HepG2 (cell line): ENCODE measurements around the gene PRUNE1. TPM values are rescaled to one million over a fixed set of nuclear protein-coding genes. Genes with fewer than 3 reads are reported as not detected.

Experiments
- ARNT2 ChIP-seq: sonication (generic); formaldehyde crosslinking; IDR thresholded peaks from 2 replicates; pipeline ENCODE4 v1.8.0; 2022; ENCODE audit warnings: mild to moderate bottlenecking, low read depth, missing genetic modification reagents, moderate library complexity
- BRCA1 ChIP-seq: sonication (generic); formaldehyde crosslinking; IDR thresholded peaks from 2 replicates; pipeline ENCODE4 v1.4.0; 2020; ENCODE audit warnings: missing genetic modification reagents
- ELF3 ChIP-seq: IDR thresholded peaks from 2 replicates; pipeline ENCODE4 v1.6.1; 2016; ENCODE audit warnings: missing genetic modification reagents, missing compliant biosample characterization
- GABPA ChIP-seq, 2 experiments: IDR thresholded peaks; 2 replicates each; pipeline ENCODE4 v1.6.1; 2011 to 2016; ENCODE audit warnings: low read depth in 2 of 2, low read length in 1 of 2, missing biosample characterization in 1 of 2, missing genetic modification characterization in 1 of 2
- GATAD2A ChIP-seq: IDR thresholded peaks from 2 replicates; pipeline ENCODE4 v1.6.1; 2016
- IKZF4 ChIP-seq: sonication (generic); formaldehyde crosslinking; IDR thresholded peaks from 2 replicates; pipeline ENCODE4 v1.5.1; 2020; ENCODE audit warnings: borderline replicate concordance, mild to moderate bottlenecking, low read depth, missing genetic modification reagents; ENCODE audit errors: not compliant biosample characterization
- KDM6A ChIP-seq: IDR thresholded peaks from 2 replicates; pipeline ENCODE4 v1.6.1; 2016; ENCODE audit warnings: low read depth
- PAXIP1 ChIP-seq: sonication (generic); formaldehyde crosslinking; conservative IDR thresholded peaks from 2 replicates; pipeline ENCODE4 v1.4.0; 2020; ENCODE audit warnings: mild to moderate bottlenecking, missing genetic modification reagents, moderate library complexity
- PBX3 ChIP-seq: sonication (generic); formaldehyde crosslinking; IDR thresholded peaks from 2 replicates; pipeline ENCODE4 v1.8.1; 2023; ENCODE audit warnings: missing genetic modification reagents, inconsistent platforms, borderline replicate concordance
- RAD21 ChIP-seq: fragments of 450-650 bp; formaldehyde crosslinking; IDR thresholded peaks from 2 replicates; pipeline ENCODE4 v1.5.0; 2020; ENCODE audit warnings: mild to moderate bottlenecking
- REL ChIP-seq: sonication (generic); formaldehyde crosslinking; conservative IDR thresholded peaks from 2 replicates; pipeline ENCODE4 v1.8.0; 2022; ENCODE audit warnings: mild to moderate bottlenecking, missing genetic modification reagents, moderate library complexity
- RERE ChIP-seq: IDR thresholded peaks from 2 replicates; pipeline ENCODE4 v1.6.1; 2016; ENCODE audit warnings: low read depth, missing genetic modification reagents, missing compliant biosample characterization
- ZBTB1 ChIP-seq: sonication (generic); formaldehyde crosslinking; IDR thresholded peaks from 2 replicates; pipeline ENCODE4 v1.4.0; 2020; ENCODE audit warnings: missing genetic modification reagents, borderline replicate concordance
- ZFP37 ChIP-seq: sonication (generic); formaldehyde crosslinking; IDR thresholded peaks from 2 replicates; pipeline ENCODE4 v1.4.0; 2020; ENCODE audit warnings: missing genetic modification reagents, borderline replicate concordance
- ZNF138 ChIP-seq: sonication (generic); formaldehyde crosslinking; IDR thresholded peaks from 2 replicates; pipeline ENCODE4 v1.5.0; 2020; ENCODE audit warnings: mild to moderate bottlenecking, low read depth, missing genetic modification reagents
- ZNF256 ChIP-seq: sonication (generic); formaldehyde crosslinking; conservative IDR thresholded peaks from 2 replicates; pipeline ENCODE4 v1.4.0; 2020; ENCODE audit warnings: missing genetic modification reagents
- ZNF430 ChIP-seq: sonication (generic); formaldehyde crosslinking; IDR thresholded peaks from 2 replicates; pipeline ENCODE4 v1.9.0; 2021; ENCODE audit warnings: mild to moderate bottlenecking, missing genetic modification reagents
- ZNF543 ChIP-seq: sonication (generic); formaldehyde crosslinking; IDR thresholded peaks from 2 replicates; pipeline ENCODE4 v1.4.0; 2020; ENCODE audit warnings: mild to moderate bottlenecking, missing genetic modification reagents
- ZNF746 ChIP-seq: sonication (generic); formaldehyde crosslinking; IDR thresholded peaks from 2 replicates; pipeline ENCODE4 v1.8.0; 2022; ENCODE audit warnings: mild to moderate bottlenecking, missing genetic modification reagents
- polyA plus RNA-seq, 8 experiments: library from polyadenylated mRNA; depleted of rRNA in 3 of 8; stranded (reverse) in 7 of 8; unstranded in 1 of 8; fragments of >200 nt; fragmentation: Illumina TruSeq in 4 of 8; extraction: Trizol in 4 of 8; gene quantifications; 2 replicates each; pipeline versions ENCODE4 v1.2.1 to v1.2.3, GENCODE V29; 2011 to 2016; ENCODE audit warnings: low read depth in 4 of 8, missing spikeins in 1 of 8, mixed read lengths in 1 of 8; ENCODE audit not compliant: insufficient read depth in 1 of 8
- total RNA-seq, 5 experiments: library from RNA; depleted of rRNA; stranded (reverse); fragments of >200 nt; fragmentation: Illumina TruSeq; extraction: Trizol; gene quantifications; 2 replicates each; pipeline ENCODE4 v1.2.3, GENCODE V29; 2016; ENCODE audit warnings: low read depth in 1 of 5

PRUNE1 gene
- total and polyA plus RNA-seq, 2 of the 13 experiments (the other 11 are each of a cell fraction or from before 2014, with no cell fraction given): 19.0 to 31.9 TPM

GRCh38 chr1:151047925-151048644 is 39.8 kb downstream of the PRUNE1 start (continued):
- TF ChIP-seq PAXIP1 (no peak; the same call in 1 of the 2 replicates), ZNF543 (CRISPR knock-in tag) (no peak), ZNF256 (CRISPR knock-in tag) (no peak), BRCA1 (CRISPR knock-in tag) (no peak), RAD21 (peak; percentile 49), ZNF430 (peak; percentile 67; the same call in 1 of the 2 replicates), ZFP37 (CRISPR knock-in tag) (no peak), PBX3 (CRISPR knock-in tag) (peak; percentile 49; the same call in 1 of the 2 replicates), ARNT2 (CRISPR knock-in tag) (peak; percentile 39; the same call in 1 of the 2 replicates), REL (no peak), ZBTB1 (CRISPR knock-in tag) (no peak), IKZF4 (CRISPR knock-in tag) (peak; percentile 29), GABPA (IDR thresholded peaks at IDR 0.05; ENCODE audit: low read depth, low read length) (no peak), GABPA (CRISPR knock-in tag; IDR thresholded peaks at IDR 0.05; ENCODE audit: low read depth) (no peak), ELF3 (CRISPR knock-in tag) (no peak), ZNF746 (0 out of 2 replicates have a peak, but pooled peaks have one; percentile 28), RERE (CRISPR knock-in tag) (no peak), GATAD2A (CRISPR knock-in tag) (no peak), ZNF138 (CRISPR knock-in tag) (no peak; the same call in 1 of the 2 replicates), KDM6A (no peak)
